Measurements from ENCODE around the gene HTT.

GRCh38 chr4:3188118-3188517 is 113.6 kb downstream of the HTT start:
- TF ChIP-seq, protein P1, sequence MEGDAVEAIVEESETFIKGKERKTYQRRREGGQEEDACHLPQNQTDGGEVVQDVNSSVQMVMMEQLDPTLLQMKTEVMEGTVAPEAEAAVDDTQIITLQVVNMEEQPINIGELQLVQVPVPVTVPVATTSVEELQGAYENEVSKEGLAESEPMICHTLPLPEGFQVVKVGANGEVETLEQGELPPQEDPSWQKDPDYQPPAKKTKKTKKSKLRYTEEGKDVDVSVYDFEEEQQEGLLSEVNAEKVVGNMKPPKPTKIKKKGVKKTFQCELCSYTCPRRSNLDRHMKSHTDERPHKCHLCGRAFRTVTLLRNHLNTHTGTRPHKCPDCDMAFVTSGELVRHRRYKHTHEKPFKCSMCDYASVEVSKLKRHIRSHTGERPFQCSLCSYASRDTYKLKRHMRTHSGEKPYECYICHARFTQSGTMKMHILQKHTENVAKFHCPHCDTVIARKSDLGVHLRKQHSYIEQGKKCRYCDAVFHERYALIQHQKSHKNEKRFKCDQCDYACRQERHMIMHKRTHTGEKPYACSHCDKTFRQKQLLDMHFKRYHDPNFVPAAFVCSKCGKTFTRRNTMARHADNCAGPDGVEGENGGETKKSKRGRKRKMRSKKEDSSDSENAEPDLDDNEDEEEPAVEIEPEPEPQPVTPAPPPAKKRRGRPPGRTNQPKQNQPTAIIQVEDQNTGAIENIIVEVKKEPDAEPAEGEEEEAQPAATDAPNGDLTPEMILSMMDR (IDR thresholded peaks at IDR 0.05; ENCODE audit: insufficient read depth, low read depth, low read length), result no peak
- no peak for TF ChIP-seq EZH2 (IDR thresholded peaks at IDR 0.05; ENCODE audit: insufficient read depth, low read length)

Data from astrocyte (in vitro differentiated cells and primary cell).